Amniotic epithelial cell (primary cell): Measurements from ENCODE around the gene LRTM1.

Experiments
- DNase-seq: peaks from one replicate; pipeline ENCODE4 v3.0.0-alpha.2; 2010; ENCODE audit warnings: low read depth

The LRTM1 gene

DNA sequence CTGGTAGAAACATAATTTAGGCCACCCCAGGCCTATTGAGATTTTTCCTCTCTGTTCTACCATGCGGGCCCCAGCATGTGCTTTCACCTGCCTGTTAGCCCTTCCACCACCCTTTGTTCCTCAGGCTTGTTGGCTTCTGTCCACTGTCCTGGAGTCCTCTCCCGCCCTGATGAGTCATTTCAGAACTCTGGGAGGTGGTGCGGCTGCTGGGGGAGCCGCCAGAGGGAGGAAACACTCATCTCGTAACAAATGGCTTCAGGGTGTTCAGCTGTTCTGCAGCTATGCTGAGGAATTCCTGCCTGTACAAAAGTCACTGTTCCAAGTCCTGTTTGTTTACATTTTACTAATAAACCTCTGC lies 36.3 kb downstream of the LRTM1 start:
- peak; percentile 96 for DNase-seq

DNA sequence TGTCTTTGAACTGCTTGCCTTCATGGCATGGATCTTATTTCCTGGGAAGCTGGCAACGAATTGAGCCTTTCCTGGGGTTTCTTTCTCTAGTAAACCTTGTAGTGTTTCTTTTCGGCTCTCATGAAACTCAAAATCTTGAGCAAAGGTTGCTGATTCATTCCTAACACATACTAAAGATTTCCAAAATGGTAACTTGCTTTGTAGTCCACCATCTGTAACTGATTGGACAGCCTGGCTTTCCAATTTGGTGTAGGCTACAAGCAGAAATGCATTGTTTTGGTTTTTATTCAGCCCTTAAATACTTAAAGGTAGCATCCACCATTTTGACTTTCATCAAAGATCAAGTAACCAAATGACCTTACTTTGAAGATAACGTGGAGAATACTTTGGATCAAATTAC lies 38.1 kb downstream of the LRTM1 start:
- DNase-seq = no peak

DNA sequence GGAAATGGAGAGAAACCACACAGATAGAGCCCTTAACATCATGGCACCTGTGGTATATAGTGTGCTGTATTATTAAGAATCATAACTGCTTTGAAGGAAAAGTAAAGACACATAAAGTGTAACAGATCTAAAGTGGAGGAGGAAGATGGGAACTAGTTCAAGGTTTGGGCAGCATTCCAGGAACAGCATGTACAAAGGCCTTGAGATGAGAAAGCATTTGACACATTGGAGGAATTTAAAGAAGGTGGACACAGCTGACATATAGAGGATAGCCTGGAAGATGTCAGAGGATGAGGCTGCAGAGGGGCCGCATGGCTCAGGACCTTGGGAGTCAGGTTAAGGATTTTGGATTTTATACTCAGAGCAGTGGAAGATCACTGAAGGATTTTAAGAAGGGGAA lies 39.0 kb downstream of the LRTM1 start:
- DNase-seq = peak; percentile 87

DNA sequence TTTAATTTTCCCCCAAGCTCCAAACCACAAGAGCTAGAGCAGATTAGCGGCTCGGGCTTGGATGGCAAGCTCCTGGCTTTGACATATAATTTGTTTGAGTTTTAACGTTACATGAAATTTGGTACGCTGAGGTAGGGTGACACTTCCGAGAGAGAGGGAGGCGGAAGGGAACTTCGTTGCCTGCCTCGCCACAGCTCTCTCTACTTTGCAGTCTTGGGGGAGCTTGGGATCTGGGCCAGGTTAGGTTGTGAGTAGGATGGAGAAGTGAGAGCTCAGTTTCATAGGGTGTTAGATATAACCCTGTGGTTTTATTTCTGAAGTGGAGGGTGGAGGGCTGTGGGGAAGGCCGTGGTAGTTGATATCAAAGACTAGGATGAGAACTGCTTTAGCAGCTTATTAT lies 39.7 kb downstream of the LRTM1 start:
- no peak for DNase-seq

DNA sequence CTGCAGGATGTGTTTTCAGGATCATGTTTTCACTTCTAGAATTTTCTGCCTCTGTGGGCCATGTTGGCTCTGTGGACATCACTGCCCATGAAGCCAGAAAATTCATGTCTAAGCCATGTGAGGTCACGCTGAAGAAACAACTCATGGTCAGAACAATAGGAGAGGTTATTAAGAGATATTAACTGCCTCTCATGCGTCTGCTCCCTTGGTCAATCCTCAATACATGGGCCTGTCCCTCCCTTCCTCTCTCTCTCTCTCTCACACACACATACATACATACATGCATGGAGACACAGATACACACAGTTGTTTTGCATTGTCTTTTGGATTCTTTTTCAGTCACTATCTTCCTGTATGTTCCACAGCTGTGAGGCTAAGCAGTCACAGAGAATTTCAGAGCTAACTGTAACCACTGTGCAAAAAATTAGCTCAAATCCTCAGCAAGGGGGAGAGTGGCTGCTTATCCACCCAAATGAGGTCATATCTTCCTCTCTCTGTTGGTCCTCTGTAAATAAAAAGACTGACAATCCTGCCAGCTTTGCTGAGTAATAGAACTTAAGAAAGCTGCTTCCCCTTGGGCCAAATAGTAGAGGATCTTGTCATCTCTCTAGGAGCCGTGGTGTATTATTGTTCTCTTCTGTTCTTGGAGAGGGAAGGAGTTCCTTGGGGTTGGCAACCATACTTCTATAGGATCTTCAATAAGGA lies 45.6 kb downstream of the LRTM1 start:
- DNase-seq = peak; percentile 89

DNA sequence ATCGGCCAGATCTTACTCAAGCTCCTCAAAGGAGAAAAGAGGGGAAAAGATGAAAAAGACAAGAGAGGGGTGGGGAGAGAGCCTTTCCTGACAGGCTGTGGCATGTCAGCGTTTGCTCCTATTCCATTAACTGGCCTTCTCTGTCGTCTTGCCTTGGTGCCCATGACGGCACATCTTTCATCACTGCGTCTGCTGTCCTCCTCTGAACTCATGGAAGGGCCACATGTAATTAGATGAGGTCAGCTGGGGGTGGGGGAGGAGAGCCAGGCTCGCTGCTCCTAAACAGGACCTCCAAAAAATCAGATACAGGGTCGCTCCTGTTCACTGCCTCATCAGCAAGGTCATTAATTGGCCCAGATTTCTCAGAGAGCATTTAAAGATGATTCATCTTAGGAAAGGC lies 49.7 kb downstream of the LRTM1 start:
- DNase-seq = no peak

DNA sequence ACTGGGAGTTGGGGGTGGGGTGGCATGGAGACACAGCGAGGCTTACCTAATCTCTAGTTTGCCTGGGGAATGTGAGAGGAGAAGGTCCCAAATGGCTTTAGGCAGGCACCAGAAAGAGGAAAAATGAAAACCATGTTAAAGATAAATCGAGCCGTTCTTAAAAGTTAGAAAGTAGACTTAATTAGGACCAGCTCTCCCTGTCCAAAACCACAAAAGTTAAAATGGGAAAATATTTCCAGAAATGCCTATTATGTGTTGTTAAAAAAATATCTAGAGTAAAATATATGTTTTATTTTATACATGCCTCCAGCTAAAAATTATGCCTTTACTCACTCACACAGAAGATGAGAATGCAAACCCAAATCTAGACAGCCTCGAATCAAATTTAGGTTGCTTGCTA lies 50.1 kb downstream of the LRTM1 start:
- DNase-seq = no peak

DNA sequence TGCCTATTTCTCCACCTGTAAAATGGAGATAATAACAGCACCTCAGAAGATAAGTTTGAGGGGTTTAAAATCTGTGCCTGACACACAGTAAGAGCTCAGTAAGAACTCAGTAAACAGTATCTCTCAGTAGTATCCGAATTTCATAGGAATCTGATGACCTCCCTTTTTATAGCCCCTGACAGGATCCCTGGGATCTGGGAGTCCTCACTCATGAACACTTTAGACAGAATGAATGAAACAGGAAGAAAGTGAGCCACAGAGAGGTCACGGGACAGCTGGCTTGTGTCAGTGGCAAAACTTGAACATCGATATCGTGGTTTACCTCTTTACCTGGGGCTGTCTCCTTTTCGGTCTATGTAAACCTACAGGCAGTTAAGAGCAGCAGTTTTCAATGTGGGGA lies 51.2 kb downstream of the LRTM1 start:
- no peak for DNase-seq

DNA sequence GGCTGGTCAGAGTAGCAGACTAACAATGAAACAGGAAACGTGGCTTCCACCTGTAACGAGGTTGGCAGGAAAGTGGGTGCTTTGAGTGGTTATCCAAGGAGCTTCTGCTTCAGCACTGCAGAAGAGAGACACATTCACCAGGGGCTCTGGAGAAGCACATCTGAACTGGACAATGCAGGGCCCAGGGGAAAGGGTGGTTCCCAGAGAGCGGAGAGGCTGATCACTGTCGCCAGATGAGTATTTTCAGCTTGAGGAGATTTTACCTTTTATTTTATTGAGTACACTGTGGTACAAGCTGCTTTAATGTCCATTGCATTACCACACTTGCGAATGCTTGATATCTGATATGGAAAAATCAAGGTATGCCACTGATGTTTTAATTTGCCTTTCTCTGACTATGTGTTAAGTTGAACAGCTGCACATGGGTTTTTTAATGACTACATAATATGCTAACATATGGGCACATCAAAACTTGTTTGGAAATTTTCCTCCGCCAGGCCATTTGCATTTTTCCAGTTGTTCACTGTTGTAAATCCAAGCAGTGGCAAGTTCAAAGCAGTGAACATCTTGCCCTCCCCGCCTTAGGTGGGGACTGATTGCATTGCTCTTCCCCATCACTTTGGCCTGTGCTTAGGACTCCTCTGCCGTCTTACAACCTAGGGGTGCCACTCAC lies 52.1 kb downstream of the LRTM1 start:
- DNase-seq = no peak

DNA sequence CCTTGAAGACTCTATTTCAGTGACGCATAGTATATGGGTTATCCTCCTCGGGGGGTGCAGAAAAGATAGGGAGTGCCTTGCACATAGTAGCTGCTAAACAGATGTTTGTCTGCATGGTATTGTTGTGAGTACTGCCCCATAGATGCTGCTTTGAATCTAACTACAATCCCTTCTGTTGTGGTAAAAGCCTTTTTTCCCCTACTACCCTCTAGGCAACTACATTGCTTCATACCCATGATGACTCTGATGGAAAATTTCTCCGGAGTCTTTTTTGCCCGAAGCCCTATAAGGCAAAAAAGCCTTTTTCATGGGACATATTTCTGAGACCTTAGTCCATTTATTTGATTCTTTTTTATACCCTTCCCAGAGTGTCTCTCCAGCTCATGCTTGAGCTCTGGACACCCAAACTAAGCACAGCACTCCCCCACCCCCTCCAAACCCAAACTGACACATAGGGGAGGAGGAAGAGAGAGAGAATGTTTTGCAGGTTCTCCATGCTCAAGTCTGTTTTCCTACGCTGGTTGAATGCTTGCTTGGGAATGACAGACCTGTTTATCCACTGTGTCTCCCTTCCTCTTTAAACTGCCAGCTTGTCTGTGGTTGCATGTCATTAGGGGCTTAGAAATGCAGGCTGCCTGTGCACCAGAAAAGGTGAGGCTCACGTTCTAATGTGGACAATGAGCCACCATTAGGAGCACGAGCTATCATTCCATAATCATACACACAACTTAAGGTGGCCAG lies 52.9 kb downstream of the LRTM1 start:
- peak; percentile 10 for DNase-seq

DNA sequence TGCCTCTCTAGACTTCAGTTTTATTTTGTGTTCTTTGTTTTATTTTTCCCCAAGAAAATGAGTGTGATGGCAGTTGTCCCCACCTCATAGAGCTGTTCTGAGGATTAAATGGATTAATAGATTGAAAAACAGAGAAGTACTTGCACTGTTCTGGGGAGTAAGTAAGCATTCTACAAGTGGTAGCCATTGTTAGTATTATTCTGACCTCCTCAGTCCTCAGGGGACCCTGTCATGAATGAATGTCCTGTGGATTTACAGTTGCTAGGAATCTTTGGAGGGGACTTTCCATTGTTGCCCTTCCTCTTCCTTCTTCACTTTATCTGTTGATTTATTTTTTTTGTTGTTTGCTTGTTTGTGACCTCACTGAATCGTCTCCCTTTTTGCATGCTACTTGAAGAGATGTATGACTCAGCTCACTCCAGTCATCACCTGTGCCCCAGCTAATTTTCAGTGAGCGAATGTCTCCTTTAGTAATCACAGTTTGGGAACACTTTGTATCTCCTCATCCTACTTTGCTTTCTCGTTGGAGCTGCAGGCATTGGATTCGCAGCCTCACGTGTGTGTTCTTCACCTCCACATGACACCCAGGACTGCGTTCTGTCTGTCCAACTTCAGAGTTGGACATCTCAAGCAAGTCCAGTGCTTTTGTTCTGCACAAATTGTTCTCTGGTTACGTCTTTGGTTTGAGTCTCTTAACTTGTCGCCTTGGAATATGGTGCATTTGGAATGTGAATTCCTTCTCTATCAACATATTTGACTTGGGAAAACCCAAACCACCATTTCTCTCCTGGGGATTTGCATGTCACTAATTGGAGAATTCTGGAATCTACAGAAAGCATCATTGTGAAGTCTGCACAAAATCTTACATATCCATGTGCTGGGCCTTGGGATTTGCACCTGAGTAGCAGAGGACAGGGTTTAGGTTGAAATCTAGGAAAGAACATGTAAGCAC lies 54.5 kb downstream of the LRTM1 start:
- DNase-seq = no peak

DNA sequence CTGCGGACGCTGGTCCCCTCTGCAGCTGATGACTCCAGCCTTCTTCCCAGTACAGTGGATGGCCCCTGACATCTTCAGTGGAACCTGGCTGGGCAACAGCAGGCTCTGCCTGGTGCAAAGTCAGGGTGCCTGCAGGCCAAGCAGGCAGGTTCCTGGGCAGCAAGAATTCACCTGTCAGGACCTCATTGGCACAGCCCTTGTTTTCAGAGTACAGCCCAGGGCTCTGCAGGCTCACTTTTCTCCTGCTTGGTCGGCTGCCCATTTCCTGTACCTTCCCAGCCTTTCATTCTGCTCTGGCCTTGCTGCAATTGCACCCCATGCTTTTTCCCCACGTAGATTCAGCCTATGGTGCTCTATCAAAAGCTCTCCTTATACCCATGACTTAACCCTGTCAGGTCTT lies 56.0 kb downstream of the LRTM1 start:
- DNase-seq = no peak

DNA sequence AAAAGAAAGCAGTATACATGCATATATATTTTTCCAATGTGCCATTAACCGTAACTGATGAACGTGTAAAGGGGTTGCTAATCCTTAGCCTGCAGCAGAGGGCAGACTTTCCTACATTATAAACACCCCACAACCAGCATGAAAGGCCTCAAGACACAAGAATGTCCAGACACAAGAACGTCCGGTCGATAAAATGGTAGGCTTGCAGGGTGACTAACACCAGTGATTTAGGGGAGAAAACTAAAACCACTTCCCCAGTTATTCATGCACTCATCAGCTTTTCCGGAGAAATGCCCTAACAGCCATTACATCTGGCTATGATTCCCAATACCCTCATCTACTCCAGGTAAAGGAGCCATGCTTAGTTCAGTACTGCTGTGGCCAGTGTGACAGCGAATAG lies 57.4 kb downstream of the LRTM1 start:
- peak; percentile 97 for DNase-seq
